Caco-2 (cell line): ENCODE data around the gene MDFIC. TPM values are rescaled to one million over a fixed set of nuclear protein-coding genes. Genes with fewer than 3 reads are reported as not detected.

Experiments
- BruUV-seq: library from RNA; stranded (reverse); fragments of 400-500 nt; replicated peaks from 2 replicates; lab custom pipeline; 2021; lab: Mats Ljungman, UMichigan
- CTCF ChIA-PET: fragments of 300-600 bp; sonication (Branson Sonifier 250); formaldehyde crosslinking; loops from one replicate; lab custom pipeline; 2022; ENCODE audit warnings: antibody characterized with exemption; lab: Charles Lee
- POLR2A ChIA-PET: fragments of 300-600 bp; sonication (Branson Sonifier 250); formaldehyde crosslinking; loops from one replicate; lab custom pipeline; 2022; ENCODE audit warnings: antibody characterized with exemption; lab: Charles Lee
- DNase-seq, 2 experiments: peaks; one replicate each; pipeline versions ENCODE4 v3.0.0 to v3.0.0-alpha.2; 2020 to 2022
- H3K27me3 ChIP-seq: replicated peaks from 2 replicates; pipeline ENCODE4 v1.6.0; 2011; ENCODE audit warnings: low read length; ENCODE audit not compliant: control insufficient read depth, insufficient read depth
- H3K36me3 ChIP-seq: 2 replicates; pipeline ENCODE4 v1.5.1; 2011; ENCODE audit warnings: low read length; ENCODE audit not compliant: control insufficient read depth, insufficient read depth
- H3K4me1 ChIP-seq: fragments of 250-450 bp; sonication (Bioruptor Pico); 2 replicates; pipeline ENCODE4 v1.5.1; 2020; ENCODE audit warnings: mild to moderate bottlenecking
- H3K4me3 ChIP-seq: 2 replicates; pipeline ENCODE4 v1.5.1; 2011; ENCODE audit warnings: low read depth, mild to moderate bottlenecking, control low read depth, low read length
- H3K9me3 ChIP-seq: fragments of 250-450 bp; sonication (Bioruptor Pico); 2 replicates; pipeline ENCODE4 v1.5.1; 2020; ENCODE audit warnings: mild to moderate bottlenecking, moderate library complexity
- H3K27ac Mint-ChIP-seq: one replicate; pipeline ENCODE4 v1.8.0; 2022; ENCODE audit warnings: mixed read lengths; ENCODE audit not compliant: unreplicated experiment
- H3K27me3 Mint-ChIP-seq: one replicate; pipeline ENCODE4 v1.8.0; 2022; ENCODE audit warnings: mixed read lengths; ENCODE audit not compliant: insufficient read depth, unreplicated experiment
- H3K36me3 Mint-ChIP-seq: one replicate; pipeline ENCODE4 v1.8.0; 2022; ENCODE audit warnings: mild to moderate bottlenecking, mixed read lengths; ENCODE audit not compliant: insufficient read depth, unreplicated experiment
- H3K4me1 Mint-ChIP-seq: one replicate; pipeline ENCODE4 v1.8.0; 2022; ENCODE audit warnings: low read depth, mixed read lengths; ENCODE audit not compliant: unreplicated experiment
- H3K4me3 Mint-ChIP-seq: one replicate; pipeline ENCODE4 v1.8.0; 2022; ENCODE audit warnings: mild to moderate bottlenecking, moderate library complexity, mixed read lengths; ENCODE audit not compliant: unreplicated experiment
- H3K9me3 Mint-ChIP-seq: one replicate; pipeline ENCODE4 v1.8.0; 2022; ENCODE audit warnings: mixed read lengths; ENCODE audit not compliant: unreplicated experiment
- CTCF ChIP-seq, 2 experiments: fragments of 200-600 bp in 1 of 2; IDR thresholded peaks; 1 replicate in 1 of 2; 2 replicates in 1 of 2; pipeline versions ENCODE4 v1.5.1 to v1.8.0; 2011 to 2022; ENCODE audit warnings: antibody characterized with exemption in 1 of 2, control low read depth in 1 of 2, inconsistent platforms in 1 of 2, low read depth in 1 of 2, low read length in 1 of 2, mild to moderate bottlenecking in 1 of 2, moderate library complexity in 1 of 2; ENCODE audit not compliant: insufficient read depth in 1 of 2, severe bottlenecking in 1 of 2, unreplicated experiment in 1 of 2
- intact Hi-C: fragments of 100-400 bp; cut with micrococcal nuclease; formaldehyde crosslinking; loops from one replicate; pipeline ENCODE4 v1.10.0; 2022; ENCODE audit not compliant: unreplicated experiment
- total RNA-seq: library from RNA; stranded (reverse); gene quantifications from 2 replicates; pipeline ENCODE4 v1.2.3, GENCODE V29; 2022

MDFIC gene
- total RNA-seq, 1 experiment from 2014 or later = 2.7 TPM

- H3K27me3 Mint-ChIP-seq = peaks cover 5% of the 10 kb centered on the region
- CTCF ChIA-PET = interaction anchor here (2.5 kb wide), 1 partner anchor 74 kb away, joined by 41 read pairs; no protein-coding TSS in a partner anchor
- no peak overlapping the region for H3K27ac Mint-ChIP-seq
- H3K4me1 Mint-ChIP-seq = no peaks in the 10 kb centered on the region
- intact Hi-C loops = loop anchor here (1.0 kb wide), 1 partner anchor 74 kb away; no protein-coding TSS in a partner anchor
- Histone ChIP-seq H3K27me3 (no peaks in the 10 kb centered on the region), H3K4me1 (no peaks in the 10 kb centered on the region), H3K36me3 (no peaks in the 10 kb centered on the region), H3K9me3 (no peaks in the 10 kb centered on the region), H3K4me3 (no peak overlapping the region)
- H3K9me3 Mint-ChIP-seq = no peaks in the 10 kb centered on the region
- H3K36me3 Mint-ChIP-seq = no peaks in the 10 kb centered on the region
- peak; percentile 28 to 41 for TF ChIP-seq CTCF (IDR thresholded peaks at IDR 0.05; ENCODE audit: insufficient read depth in 1 of 2, low read depth in 1 of 2, low read length in 1 of 2, severe bottlenecking in 1 of 2, unreplicated experiment in 1 of 2)
- no TSS peak for BruUV-seq
- POLR2A ChIA-PET = no interaction called here
- DNase-seq = no peak
- no peak overlapping the region for H3K4me3 Mint-ChIP-seq
Observed at GRCh38 chr7:114939484-114940097, 17.7 kb downstream of the MDFIC start.

- H3K4me3 Mint-ChIP-seq = no peak overlapping the region
- peaks cover 5% of the 10 kb centered on the region for H3K27me3 Mint-ChIP-seq
- intact Hi-C loops = no loop called here
- Histone ChIP-seq H3K4me1 (no peaks in the 10 kb centered on the region), H3K27me3 (no peaks in the 10 kb centered on the region), H3K4me3 (no peak overlapping the region), H3K36me3 (no peaks in the 10 kb centered on the region), H3K9me3 (no peaks in the 10 kb centered on the region)
- H3K9me3 Mint-ChIP-seq = no peaks in the 10 kb centered on the region
- POLR2A ChIA-PET = no interaction called here
- no TSS peak for BruUV-seq
- no peaks in the 10 kb centered on the region for H3K4me1 Mint-ChIP-seq
- no peak overlapping the region for H3K27ac Mint-ChIP-seq
- no peak for DNase-seq
- TF ChIP-seq CTCF (IDR thresholded peaks at IDR 0.05; ENCODE audit: insufficient read depth in 1 of 2, low read depth in 1 of 2, low read length in 1 of 2, severe bottlenecking in 1 of 2, unreplicated experiment in 1 of 2) = no peak
- CTCF ChIA-PET = interaction anchor here (2.5 kb wide), 1 partner anchor 75 kb away, joined by 41 read pairs; no protein-coding TSS in a partner anchor
- no peaks in the 10 kb centered on the region for H3K36me3 Mint-ChIP-seq
Observed at GRCh38 chr7:114940220-114940619, 18.3 kb downstream of the MDFIC start.

- no peaks in the 10 kb centered on the region for H3K27me3 ChIP-seq
- ChIA-PET CTCF (no interaction called here), POLR2A (no interaction called here)
- H3K36me3 ChIP-seq = no peaks in the 10 kb centered on the region
- Mint-ChIP-seq H3K36me3 (no peaks in the 10 kb centered on the region), H3K9me3 (no peaks in the 10 kb centered on the region), H3K4me1 (no peaks in the 10 kb centered on the region), H3K27ac (no peak overlapping the region), H3K4me3 (no peak overlapping the region), H3K27me3 (peaks cover 2% of the 10 kb centered on the region)
- BruUV-seq = no TSS peak
- no peak for TF ChIP-seq CTCF (IDR thresholded peaks at IDR 0.05; ENCODE audit: insufficient read depth in 1 of 2, low read depth in 1 of 2, low read length in 1 of 2, severe bottlenecking in 1 of 2, unreplicated experiment in 1 of 2)
- H3K4me1 ChIP-seq = no peaks in the 10 kb centered on the region
- H3K4me3 ChIP-seq = no peak overlapping the region
- no peaks in the 10 kb centered on the region for H3K9me3 ChIP-seq
- intact Hi-C loops = no loop called here
- no peak for DNase-seq
Observed at GRCh38 chr7:114941692-114942091, 19.8 kb downstream of the MDFIC start.
